ENCODE results near the gene ZFYVE21.

Gene ZFYVE21

GRCh38 chr14:103705504-103706284 lies 9.9 kb upstream of the ZFYVE21 start:
- DNase-seq (ENCODE audit: low spot score): no peak

DNA sequence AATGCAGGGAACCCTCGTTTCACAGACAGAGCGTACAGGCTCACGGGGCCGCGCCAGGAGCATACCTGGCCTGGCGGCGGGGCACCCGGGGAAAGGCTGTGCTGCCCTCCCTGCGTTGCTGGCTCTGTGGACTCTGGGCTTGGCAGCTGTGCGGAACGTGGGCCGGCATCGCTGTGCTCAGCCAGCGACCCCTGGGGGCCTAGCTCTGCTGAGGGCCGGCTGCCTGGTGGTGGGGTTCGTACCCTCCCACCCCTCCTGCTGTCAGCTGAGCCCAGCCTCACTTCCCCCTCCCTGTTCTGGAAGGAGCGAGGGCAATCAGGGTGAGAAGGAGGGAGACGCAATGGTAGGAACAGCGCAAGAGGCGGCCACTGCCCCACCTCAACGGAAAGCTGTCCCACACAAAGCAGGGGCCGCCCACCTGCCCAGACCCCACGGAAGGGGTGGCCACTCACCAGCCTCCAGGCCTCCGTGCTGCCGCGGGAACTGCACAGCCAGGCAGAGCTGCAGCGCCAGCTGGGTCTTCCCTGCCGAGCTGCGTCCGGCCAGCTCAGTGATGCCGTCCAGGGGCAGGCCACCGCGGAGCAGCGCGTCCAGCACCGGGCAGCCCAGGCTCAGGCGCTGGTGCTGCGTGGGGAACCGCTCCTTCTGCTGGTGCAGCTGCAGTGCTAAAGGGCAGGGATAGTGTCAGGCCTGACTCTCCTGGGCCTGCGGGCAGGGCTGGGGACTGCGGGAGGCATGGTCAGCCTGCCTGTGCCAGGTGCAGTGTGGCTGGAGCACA lies 8.9 kb upstream of the ZFYVE21 start:
- no peak for DNase-seq (ENCODE audit: low spot score)

DNA sequence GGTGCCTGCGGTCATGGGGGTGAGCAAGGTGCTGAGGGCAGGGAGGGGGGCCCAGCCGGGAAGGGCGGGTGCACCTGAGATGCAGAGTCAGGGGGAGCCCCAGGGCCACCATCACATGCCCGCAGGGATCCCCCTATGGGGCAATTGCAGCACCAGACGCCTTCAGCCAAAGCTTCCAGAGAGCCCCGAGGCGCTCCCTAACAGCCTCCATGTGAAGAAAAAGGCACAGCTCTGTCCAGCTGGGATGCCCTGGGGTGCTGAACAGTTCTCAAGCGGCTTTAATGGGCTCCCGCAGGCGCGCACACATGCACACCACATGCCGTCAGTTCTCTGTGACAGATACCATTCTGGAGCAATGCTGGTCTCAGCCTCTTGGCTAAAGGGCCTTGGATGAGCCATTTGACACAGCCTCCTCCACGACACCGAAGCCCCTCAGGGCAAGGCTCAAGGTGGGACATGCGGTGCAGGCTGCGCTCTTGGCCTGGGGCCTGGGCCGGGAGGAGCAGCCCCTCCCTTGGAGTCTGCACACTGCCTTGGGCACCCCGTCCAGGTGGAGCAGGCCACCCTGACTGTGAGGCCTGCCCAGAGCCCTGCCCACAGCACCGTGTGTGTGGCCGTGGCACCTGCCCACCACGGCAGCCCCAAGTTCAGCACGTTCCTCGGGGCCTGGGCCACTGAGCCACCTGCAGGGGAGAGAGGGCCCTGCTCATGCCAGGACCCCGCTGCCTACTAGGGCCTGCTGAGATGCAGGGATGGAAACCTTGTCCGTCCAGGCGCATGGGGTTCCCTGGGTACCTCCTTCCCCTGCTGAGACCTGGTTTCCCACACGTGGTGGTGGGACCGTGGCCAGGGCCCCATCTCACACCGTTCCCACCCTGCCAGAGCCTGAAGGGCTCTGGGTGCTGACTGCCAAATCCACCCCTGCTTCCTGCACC lies 8.0 kb upstream of the ZFYVE21 start:
- no peak for DNase-seq (ENCODE audit: low spot score)

- DNase-seq (ENCODE audit: low spot score): no peak
Observed at GRCh38 chr14:103708750-103709187, 6.8 kb upstream of the ZFYVE21 start.

GRCh38 chr14:103709814-103710213 lies 5.8 kb upstream of the ZFYVE21 start:
- no peak for DNase-seq (ENCODE audit: low spot score)

DNA sequence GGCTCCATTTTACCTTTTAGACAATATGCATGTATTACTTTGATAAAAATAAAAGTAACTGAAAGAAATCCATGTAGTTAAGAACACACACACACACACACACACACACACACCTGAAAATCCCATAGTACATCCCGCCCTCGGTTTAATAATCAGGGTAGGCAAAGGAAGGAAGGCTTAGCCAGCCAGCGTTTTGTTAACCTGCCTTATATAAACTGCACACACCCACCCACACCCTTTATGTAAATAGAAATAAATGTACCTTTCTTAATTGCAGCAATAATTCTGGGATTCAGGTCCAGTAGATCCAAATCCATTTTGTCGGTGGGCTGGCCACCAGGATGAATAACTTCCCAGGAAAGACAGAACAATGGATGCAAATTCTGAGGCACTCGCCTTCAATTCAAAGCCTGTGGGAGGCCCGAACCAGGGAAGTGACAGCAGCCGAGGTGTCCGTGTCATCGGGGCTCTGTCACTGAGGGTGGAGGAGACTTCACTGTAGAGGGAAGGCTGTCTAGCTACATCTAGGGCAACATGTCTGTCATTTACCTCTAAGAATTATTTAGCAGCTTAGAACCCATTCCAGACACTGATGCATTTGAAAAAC lies 4.7 kb upstream of the ZFYVE21 start:
- DNase-seq (ENCODE audit: low spot score): no peak

GRCh38 chr14:103711516-103712431 lies 3.8 kb upstream of the ZFYVE21 start:
- no peak for DNase-seq (ENCODE audit: low spot score)

DNA sequence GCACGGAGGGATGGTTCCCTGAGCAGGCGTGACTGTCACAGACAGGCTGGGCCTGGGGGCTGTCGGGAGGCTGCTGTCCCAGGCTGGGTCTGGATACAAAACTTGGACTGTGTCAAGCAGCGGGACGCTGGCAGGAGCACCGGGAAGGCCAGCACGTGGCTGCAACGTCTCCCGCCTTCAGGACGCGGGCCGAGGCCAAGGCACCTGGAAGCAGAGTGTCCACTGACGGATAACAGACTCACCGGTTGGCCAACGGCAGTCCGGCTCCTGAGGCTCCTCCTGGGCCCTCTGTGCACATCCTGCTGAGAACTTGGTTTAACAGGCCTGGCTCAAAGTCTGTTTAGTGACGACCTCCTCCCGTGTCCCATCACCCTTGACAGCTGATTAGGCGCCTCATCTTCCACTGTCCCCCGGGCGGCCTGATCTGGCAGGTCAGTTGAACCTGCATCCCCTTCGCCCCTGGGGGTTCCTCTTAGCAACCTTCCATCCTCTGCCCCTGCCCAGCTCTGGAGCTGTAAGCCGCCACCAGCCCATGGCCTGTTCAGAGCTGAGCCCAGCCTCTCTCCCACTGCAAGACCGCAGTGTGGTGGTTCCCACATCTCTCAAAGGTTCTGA lies 2.9 kb upstream of the ZFYVE21 start:
- no peak for DNase-seq (ENCODE audit: low spot score)

GRCh38 chr14:103713304-103714062 lies 2.1 kb upstream of the ZFYVE21 start:
- DNase-seq (ENCODE audit: low spot score): no peak

GRCh38 chr14:103714063-103714724 lies 1.4 kb upstream of the ZFYVE21 start:
- DNase-seq (ENCODE audit: low spot score): no peak

GRCh38 chr14:103716091-103716801 lies 636 bp downstream of the ZFYVE21 start:
- DNase-seq (ENCODE audit: low spot score): peak; percentile 38

DNA sequence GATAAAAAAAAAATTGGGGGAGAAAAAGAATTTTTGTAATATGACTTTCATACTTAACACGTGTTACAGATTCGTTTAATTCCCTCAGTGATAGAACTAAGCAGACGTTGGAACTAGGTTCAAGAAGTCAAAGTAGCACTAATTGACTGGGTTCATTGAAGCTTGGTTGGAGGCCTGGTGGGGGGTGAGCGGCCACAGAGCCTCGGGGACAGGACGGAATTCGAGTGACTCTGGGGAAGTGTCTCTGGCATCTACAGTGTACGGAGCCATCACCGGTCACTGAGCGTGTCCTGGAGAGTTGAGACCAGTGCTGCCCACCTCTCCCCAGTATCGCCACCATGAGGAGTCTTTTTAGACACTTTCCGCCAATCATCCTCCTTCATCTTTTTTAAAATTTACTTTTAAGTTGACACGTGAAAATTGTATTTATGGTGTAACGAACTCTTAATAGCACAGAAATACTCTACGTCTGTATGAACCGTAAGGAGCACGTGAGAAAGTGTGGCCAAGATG lies 1.3 kb downstream of the ZFYVE21 start:
- no peak for DNase-seq (ENCODE audit: low spot score)

DNA sequence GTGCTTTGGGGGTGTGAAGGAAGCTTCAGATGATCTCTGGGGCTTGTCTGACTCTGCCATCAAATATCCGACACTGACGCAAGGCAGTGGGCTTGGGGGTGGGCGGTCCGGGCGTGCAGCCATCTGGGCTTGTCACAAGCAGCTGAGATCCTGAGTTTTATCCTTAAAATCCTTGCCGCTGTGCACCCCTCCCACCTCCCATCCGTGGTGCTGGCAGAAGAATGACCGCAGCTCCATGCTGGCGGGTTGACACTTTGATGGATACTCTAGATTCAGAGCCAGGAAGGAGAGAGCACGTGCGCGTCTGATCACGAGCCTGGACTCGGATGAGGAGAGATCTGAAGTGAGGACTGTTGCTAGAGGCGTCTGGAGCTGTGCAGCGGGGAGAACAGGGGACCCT lies 3.0 kb downstream of the ZFYVE21 start:
- DNase-seq (ENCODE audit: low spot score): no peak

GRCh38 chr14:103719751-103720150 lies 4.1 kb downstream of the ZFYVE21 start:
- DNase-seq (ENCODE audit: low spot score): no peak

- no peak for DNase-seq (ENCODE audit: low spot score)
Observed at GRCh38 chr14:103721334-103722120, 5.9 kb downstream of the ZFYVE21 start.

DNA sequence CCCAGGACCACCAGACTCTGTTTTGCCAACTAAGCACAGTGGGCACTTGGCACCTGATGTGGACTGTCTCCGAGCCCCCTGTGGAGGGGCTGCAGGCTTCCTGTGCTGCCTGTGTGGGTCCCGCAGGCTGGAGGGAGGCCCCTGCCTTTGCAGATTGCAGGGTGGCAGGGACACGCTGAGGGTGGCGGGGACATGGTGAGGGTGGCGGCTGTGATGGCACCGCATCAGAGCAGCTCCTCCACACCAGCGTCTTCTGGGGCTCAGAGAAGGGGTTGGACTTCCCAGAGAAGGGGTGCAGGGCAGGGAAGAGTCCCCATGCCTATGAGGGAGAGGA lies 8.1 kb downstream of the ZFYVE21 start:
- no peak for DNase-seq (ENCODE audit: low spot score)

GRCh38 chr14:103724116-103724515 lies 8.5 kb downstream of the ZFYVE21 start:
- peak; percentile 93 for DNase-seq (ENCODE audit: low spot score)

Data from hematopoietic multipotent progenitor cell treated with erythropoietin and hydrocortisone succinate and interleukin-3 and kit ligand, for 17 days (in vitro differentiated cells).